GM03348 (cell line): Measurements from ENCODE around the gene KLK10.
"Not testable (repeated sequence)": the region's sequence is repeated elsewhere in the genome, so short reads cannot be mapped to it uniquely, and the experiment has no call there.

Experiments used
- DNase-seq: peaks from one replicate; pipeline ENCODE4 v3.0.0; 2012; ENCODE audit warnings: low spot score

The KLK10 gene

GRCh38 chr19:51001515-51001914 is 18.0 kb downstream of the KLK10 start, which contains the start of gene KLK8:
Gene KLK8, minus strand, starts transcription at chr19:51001604. Its CDS starts 437 bp downstream, at chr19:51001167.
- DNase-seq, result no peak

- DNase-seq, result no peak
These were observed 18.5 kb downstream of the KLK10 start for GRCh38 chr19:51000981-51001380.

- DNase-seq, result no peak
These were observed 19.1 kb downstream of the KLK10 start for GRCh38 chr19:51000426-51000825.

GRCh38 chr19:50998686-50999085 is 20.8 kb downstream of the KLK10 start:
- no peak for DNase-seq

- DNase-seq, result no peak
These were observed 21.4 kb downstream of the KLK10 start for GRCh38 chr19:50998061-50998460.

GRCh38 chr19:50994129-50994528 is 25.4 kb downstream of the KLK10 start:
- DNase-seq, result no peak

GRCh38 chr19:50992666-50993035 is 26.9 kb downstream of the KLK10 start:
- DNase-seq, result no peak

- not testable (repeated sequence) for DNase-seq
These were observed 35.1 kb downstream of the KLK10 start for GRCh38 chr19:50984416-50984815.

GRCh38 chr19:50983625-50984292 is 35.8 kb downstream of the KLK10 start, which contains the start of gene KLK7:
Gene KLK7, minus strand, starts transcription at chr19:50983917. Its CDS starts 1,518 bp downstream, at chr19:50982399.
- no peak for DNase-seq

GRCh38 chr19:50982186-50982585 is 37.3 kb downstream of the KLK10 start:
- DNase-seq, result no peak

GRCh38 chr19:50981587-50982146 is 37.8 kb downstream of the KLK10 start:
- DNase-seq, result no peak

GRCh38 chr19:50980208-50980607 is 39.3 kb downstream of the KLK10 start:
- no peak for DNase-seq

- no peak for DNase-seq
These were observed 39.8 kb downstream of the KLK10 start for GRCh38 chr19:50979758-50980157.

- no peak for DNase-seq
These were observed 40.6 kb downstream of the KLK10 start for GRCh38 chr19:50978772-50979390.

GRCh38 chr19:50977626-50978025 is 41.9 kb downstream of the KLK10 start:
- no peak for DNase-seq

- DNase-seq, result no peak
These were observed 43.7 kb downstream of the KLK10 start for GRCh38 chr19:50975766-50976165.

- no peak for DNase-seq
These were observed 44.6 kb downstream of the KLK10 start for GRCh38 chr19:50974702-50975556.

GRCh38 chr19:50972795-50973376 is 46.6 kb downstream of the KLK10 start:
- DNase-seq, result no peak

- DNase-seq, result not testable (repeated sequence)
These were observed 49.7 kb downstream of the KLK10 start for GRCh38 chr19:50969810-50970209.

- DNase-seq, result no peak
These were observed 50.1 kb downstream of the KLK10 start, which contains the start of gene KLK6 for GRCh38 chr19:50969413-50969760. Gene KLK6, minus strand, starts transcription at chr19:50969591. Its CDS starts 1,487 bp downstream, at chr19:50968104.

GRCh38 chr19:50968716-50969412 is 50.6 kb downstream of the KLK10 start:
- no peak for DNase-seq
